ENCODE measurements around the gene THRB.

DNA sequence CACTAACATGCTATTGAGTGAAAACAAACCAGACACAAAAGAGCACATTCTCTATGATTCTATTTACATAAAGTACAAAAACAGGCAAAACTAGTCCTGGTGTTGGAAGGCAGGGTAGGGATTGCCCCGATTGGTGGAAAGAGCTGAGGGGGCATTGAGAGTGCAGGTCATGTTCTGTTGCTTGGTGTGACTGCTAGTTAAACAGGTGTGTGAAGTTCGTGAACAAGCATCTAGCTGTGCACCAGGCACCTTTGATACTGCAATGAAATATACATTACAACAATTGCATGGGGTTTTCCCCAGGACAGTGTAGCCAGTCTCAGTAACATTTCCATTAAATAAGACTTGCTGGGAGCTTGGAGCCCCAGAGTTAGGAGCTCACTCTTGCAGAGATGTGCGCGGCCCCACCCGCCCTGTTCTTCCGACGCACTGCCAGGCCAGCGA is 26.3 kb upstream of the THRB start:
- TF ChIP-seq POLR2AphosphoS5 (IDR thresholded peaks at IDR 0.05; ENCODE audit: borderline replicate concordance, low read depth, low read length) = no peak
- TF ChIP-seq EZH2 (IDR thresholded peaks at IDR 0.05) = no peak
- TF ChIP-seq FOXP2 (optimal IDR thresholded peaks at IDR 0.05; ENCODE audit: control extremely low read depth, extremely low read length, insufficient read depth) = no peak
